Ishikawa (cell line): ENCODE results near the gene SPESP1.

Experiments used
- CEBPB ChIP-seq: IDR thresholded peaks from 2 replicates; pipeline ENCODE4 v1.6.1; 2012
- EGR1 ChIP-seq: IDR thresholded peaks from 2 replicates; pipeline ENCODE4 v1.6.1; 2012
- EP300 ChIP-seq: IDR thresholded peaks from 2 replicates; pipeline ENCODE4 v1.6.1; 2012; ENCODE audit warnings: borderline replicate concordance
- FOXM1 ChIP-seq: IDR thresholded peaks from 2 replicates; pipeline ENCODE4 v1.6.1; 2012; ENCODE audit warnings: low read depth, borderline replicate concordance
- MAX ChIP-seq: IDR thresholded peaks from 2 replicates; pipeline ENCODE4 v1.6.1; 2012
- RAD21 ChIP-seq: IDR thresholded peaks from 2 replicates; pipeline ENCODE4 v1.6.1; 2012; ENCODE audit warnings: low read depth
- REST ChIP-seq: IDR thresholded peaks from 2 replicates; pipeline ENCODE4 v1.6.1; 2012; ENCODE audit warnings: low read depth, mild to moderate bottlenecking
- TAF1 ChIP-seq: IDR thresholded peaks from 2 replicates; pipeline ENCODE4 v1.6.1; 2012; ENCODE audit warnings: low read depth, mild to moderate bottlenecking
- TCF12 ChIP-seq: IDR thresholded peaks from 2 replicates; pipeline ENCODE4 v1.6.1; 2012; ENCODE audit warnings: low read depth
- TEAD4 ChIP-seq: IDR thresholded peaks from 2 replicates; pipeline ENCODE4 v1.6.1; 2012
- USF1 ChIP-seq: IDR thresholded peaks from 2 replicates; pipeline ENCODE4 v1.6.1; 2012
- YY1 ChIP-seq: IDR thresholded peaks from 2 replicates; pipeline ENCODE4 v1.6.1; 2012; ENCODE audit warnings: low read depth

- no peak for TF ChIP-seq RAD21
- TF ChIP-seq CEBPB: no peak
- TF ChIP-seq TEAD4: no peak
- no peak for TF ChIP-seq EP300
- TF ChIP-seq MAX: no peak
- no peak for TF ChIP-seq REST
- no peak for TF ChIP-seq TAF1
- TF ChIP-seq YY1: no peak
- no peak for TF ChIP-seq FOXM1
- no peak for TF ChIP-seq EGR1
- no peak for TF ChIP-seq USF1
- TF ChIP-seq TCF12: no peak
These were observed 60.7 kb downstream of the SPESP1 start for GRCh38 chr15:68990992-68991500.
